H54 (cell line): Measurements from ENCODE around the gene PTDSS2.
A peak's percentile ranks its signal among the peaks of the same experiment; 100 is the strongest.

Source experiments
- DNase-seq: peaks from one replicate; pipeline ENCODE4 v3.0.0; 2011; ENCODE audit warnings: low spot score, mixed read lengths; ENCODE audit not compliant: insufficient read length
- FAIRE-seq: peaks from 3 replicates; lab custom pipeline; 2011; peaks lifted over from hg19 to GRCh38; lab: Jason Lieb, UNC
- POLR2A ChIP-seq: IDR thresholded peaks from 2 replicates; pipeline ENCODE4 v1.6.1; 2011; ENCODE audit warnings: low read depth, mild to moderate bottlenecking, low read length

Gene PTDSS2

GRCh38 chr11:444396-445144, 5.5 kb upstream of the PTDSS2 start:
- no peak for FAIRE-seq
- no peak for TF ChIP-seq POLR2A
- peak; percentile 67 for DNase-seq

DNA sequence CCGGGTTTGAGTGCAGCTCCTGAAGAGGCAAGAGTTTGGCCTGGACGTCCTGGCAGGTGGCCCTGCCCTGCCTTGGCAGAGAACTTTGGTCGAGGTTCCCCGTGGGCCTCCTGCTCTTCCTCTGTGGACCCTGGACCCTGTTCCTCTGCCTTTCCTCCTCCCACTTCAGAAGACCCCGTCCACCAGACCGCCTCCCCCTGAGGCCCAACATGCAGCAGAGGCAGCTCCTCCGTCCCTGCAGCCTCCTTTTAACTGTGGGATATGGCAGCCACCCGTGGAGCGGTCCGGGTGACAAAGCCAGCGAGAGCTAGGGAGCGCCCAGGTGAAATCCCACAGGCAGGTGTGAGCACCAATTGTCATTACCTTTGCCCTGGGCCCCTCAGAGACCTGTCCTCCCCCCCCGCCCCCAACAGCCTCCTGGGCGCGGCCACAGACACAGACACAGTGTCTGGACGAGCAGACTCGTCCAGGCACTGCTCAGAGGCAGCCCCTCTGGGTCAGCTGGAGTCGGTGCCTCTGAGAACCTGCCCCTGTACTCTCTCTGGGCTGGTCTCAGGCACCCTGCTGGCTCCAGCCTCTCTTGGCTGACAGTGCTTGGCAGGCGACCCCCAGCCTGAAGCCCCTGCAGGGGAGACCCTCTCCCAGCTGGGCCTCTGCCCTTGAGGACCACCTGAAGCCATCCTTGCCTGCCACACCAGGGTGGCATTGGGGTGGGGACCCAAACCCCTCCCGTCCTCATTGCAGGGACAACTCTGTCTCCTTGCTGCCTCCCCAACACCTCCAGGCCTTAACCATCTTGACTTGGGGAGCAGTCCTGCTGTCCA, 4.1 kb upstream of the PTDSS2 start:
- DNase-seq = no peak
- no peak for FAIRE-seq
- TF ChIP-seq POLR2A = no peak

DNA sequence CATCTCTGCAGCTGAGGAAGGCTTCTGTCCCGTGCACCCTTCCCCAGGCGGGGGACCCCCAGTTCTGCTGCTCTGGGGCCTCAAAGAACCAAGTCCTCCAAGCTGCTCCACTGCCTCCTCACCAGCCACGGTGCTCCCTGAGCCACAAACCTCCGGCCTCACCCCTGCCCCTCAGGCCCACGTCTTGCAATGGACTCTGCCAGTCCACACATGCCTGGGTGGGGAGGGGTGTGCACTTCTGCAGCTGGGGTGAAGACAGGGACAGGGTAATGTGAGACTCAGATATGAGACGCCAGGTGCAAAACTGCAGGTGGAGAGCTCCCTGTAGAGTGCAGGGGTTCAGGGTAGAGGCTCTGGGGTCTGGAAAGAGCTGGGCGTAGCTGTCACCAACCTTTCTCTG, 3.2 kb upstream of the PTDSS2 start:
- no peak for TF ChIP-seq POLR2A
- FAIRE-seq = no peak
- no peak for DNase-seq

DNA sequence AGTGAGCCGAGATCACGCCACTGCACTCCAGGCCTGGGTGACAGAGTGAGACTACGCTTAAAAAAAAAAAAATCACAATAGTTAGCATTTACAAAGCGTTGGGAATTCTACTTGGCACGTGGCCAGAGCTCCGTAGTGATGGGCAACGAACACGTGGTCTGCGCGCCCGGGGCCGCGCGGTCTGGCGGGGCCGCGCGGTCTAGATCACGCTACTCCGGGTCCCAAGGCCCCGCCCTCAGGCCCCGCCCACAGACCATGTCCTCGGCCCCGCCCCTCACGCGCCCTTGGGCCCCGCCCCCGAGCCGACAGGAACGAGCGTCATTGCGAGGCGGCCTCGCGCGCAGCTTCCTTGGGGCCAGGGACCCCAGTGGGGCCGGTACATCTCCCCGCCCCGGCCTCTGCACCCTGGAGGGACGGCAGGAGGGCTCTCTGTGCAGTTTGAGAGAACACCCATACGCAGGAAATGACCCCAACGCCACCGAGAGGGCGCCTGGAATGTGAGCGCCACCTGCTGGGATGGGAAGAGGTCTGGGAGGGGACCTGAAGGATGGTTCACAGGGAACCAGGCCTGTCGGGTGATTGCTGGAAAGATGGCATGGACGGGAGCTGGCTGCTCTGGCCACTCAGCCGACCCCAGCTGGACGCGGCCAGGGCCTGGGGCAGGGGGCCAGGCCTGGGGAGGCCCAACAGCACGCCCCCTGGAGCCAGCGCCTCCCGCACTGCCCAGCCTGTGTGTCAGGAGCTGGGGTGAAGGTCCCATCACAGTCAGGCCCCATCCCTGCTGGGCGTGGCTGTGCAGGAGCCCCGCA, 2.0 kb upstream of the PTDSS2 start:
- peak; percentile 56 for TF ChIP-seq POLR2A
- DNase-seq (peak; percentile 95), FAIRE-seq (no peak)

DNA sequence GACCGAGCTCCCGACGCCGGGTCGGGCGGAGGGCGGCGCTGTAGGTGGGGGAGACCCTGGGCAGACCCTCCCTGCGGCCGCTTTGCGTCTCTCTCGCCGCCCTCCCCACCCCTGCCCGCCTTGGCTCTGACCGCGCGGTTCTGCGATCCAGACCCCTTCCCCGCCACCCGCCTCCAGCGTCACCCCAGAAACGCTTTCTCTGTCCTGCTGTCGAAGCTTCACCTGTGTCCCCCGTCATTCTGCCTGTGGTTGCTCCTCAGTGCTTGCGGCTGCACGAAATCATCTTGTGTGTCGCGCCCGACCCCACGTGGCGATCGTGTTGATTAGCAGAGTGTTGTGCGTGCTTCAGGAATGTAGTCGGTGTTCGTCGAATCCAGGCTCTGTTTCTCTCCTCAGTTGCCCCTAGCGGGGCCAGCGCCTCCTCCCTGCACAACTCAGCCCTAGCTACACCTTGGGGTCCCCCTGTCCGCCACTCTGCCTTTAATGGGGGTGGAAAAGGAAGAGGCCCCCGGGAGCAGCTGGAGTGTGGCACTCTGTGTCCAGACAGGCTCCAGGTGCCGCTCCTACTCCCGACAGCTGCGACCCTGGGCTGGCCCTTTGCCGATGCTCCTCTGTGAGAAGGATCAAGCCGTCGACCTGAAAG, 851 bp downstream of the PTDSS2 start:
- DNase-seq = peak; percentile 68
- FAIRE-seq = no peak
- no peak for TF ChIP-seq POLR2A

GRCh38 chr11:451738-452137, 1.7 kb downstream of the PTDSS2 start:
- FAIRE-seq = no peak
- DNase-seq = no peak
- no peak for TF ChIP-seq POLR2A

DNA sequence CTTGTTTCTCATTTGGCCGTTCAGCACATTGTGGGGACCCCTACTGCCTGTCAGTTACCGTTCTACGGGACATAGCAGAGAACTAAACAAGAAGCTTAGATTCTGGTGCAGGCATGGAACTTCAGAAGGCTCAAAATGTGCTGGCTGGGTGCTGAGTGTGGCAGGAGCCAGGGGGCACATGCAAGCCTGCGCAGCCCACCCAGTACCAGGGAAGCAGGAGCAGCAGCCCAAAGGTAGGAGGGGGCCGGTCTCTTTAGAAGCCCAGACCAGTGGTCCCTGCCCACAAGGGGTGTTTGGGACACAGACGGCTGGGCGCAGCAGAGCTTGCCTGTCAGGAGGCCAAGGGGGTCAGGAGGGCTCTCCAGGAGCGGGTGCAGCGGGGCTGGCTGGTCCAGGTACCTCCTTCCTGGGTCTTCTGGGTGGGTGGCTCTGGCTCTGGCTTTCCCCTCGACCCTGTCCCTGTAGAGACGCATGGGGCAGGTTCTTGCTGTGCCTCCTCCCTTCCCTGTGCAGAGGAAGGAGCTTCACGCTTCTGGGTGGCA, 2.2 kb downstream of the PTDSS2 start:
- DNase-seq (no peak), FAIRE-seq (no peak)
- TF ChIP-seq POLR2A = no peak

DNA sequence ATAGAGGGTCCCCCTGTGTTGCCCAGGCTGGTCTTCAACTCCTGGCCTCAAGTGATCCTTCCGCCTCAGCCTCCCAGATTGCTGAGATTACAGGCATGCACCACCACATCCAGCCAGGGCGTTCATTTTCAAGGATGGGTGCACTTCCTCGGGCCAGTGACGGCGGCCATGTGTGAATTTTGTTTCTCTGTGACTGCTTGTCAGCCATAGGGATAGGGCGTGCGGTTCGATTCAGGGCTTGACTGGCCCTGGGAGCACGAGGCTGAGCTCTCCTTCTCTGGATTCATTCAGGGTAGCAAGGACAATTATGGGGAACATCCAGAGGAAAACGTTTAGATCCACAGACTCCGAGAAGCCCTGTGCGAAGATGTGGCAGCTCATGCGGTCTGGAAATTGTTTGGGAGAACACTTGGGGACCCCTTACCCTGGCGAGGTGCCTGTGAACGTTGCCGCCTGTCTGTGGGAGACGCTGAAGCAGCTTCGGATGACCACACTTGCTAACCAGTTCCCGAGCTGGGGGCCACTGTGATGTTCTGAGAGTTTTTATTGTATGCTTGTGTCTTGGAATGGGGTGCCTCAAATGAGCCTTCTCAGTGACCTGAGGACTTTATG, 2.9 kb downstream of the PTDSS2 start:
- DNase-seq = no peak
- TF ChIP-seq POLR2A = no peak
- no peak for FAIRE-seq

- no peak for FAIRE-seq
Observed at GRCh38 chr11:453564-453963, 3.5 kb downstream of the PTDSS2 start.

GRCh38 chr11:454043-454442, 4.0 kb downstream of the PTDSS2 start:
- no peak for TF ChIP-seq POLR2A
- DNase-seq (no peak), FAIRE-seq (no peak)

More at GRCh38 chr11:453564-453963, 3.5 kb downstream of the PTDSS2 start:
- TF ChIP-seq POLR2A = no peak
- DNase-seq = no peak

DNA sequence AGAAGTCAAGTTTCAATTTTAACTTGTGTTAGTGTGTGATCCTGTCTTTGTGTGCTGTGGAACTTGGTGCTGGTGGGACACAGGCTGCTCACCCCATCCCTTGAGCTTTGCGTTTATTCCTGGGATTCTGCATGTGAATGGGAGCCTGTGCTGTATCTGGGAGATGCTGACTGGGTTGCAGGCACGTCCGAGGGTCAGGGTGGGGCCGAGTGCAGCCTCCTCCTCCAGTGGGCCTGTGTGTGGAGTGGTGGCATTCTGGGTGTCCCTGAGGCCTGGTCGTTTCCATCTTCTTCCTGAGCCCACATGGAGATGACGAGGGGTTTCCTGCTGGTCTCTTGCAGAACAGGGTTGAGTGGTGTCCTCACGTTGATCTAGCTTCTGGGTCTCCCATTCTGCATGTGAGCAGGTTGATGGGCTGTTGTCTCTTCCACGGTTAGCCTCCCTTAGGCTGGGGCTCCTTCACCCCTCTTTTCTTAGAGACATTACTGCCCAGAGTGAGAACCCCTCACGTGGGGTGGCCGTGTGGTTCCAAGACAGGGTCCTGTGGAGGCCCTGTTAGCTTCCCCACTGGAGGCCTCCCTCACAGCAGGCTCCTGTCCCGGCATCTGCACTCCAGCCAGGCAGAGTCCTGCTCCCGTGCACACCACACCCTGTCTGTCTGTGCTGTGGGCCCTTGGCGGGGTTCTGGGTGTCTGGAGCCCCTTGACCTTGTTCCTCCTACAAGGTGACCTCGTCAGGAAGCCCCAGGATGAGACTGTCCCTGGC, 4.9 kb downstream of the PTDSS2 start:
- DNase-seq = no peak
- no peak for TF ChIP-seq POLR2A
- FAIRE-seq = no peak

GRCh38 chr11:455566-456147, 5.6 kb downstream of the PTDSS2 start:
- FAIRE-seq (no peak), DNase-seq (no peak)
- no peak for TF ChIP-seq POLR2A

DNA sequence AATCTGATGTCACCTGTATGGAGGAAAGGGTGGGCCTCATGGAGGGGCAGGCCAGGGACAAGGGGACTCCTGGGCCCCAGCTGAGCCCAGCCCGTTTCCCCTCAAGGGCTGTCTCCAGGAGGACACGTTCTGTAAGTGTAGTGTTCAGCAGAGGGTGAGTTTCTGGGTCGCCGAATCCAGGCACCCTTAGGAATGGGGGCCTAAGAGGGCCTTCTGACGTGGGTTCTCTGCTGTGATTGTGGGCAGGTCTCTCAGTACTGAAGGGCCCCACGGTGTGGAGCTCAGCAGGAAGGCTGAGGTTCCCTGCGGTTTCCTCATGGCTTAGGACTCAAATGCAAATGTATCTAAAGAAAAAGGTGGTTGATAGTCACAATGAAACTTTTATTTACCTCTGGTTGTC, 6.5 kb downstream of the PTDSS2 start:
- no peak for TF ChIP-seq POLR2A
- no peak for DNase-seq
- no peak for FAIRE-seq
